HG03045 (cell line): ENCODE data around the gene SLC8A1.

Experiments used
- ATAC-seq: cut with Tn5 transposase; IDR thresholded peaks from one replicate; pipeline ENCODE4 v1.9.1; 2021; ENCODE audit warnings: mild to moderate bottlenecking, moderate library complexity; ENCODE audit not compliant: unreplicated experiment

The SLC8A1 gene

DNA sequence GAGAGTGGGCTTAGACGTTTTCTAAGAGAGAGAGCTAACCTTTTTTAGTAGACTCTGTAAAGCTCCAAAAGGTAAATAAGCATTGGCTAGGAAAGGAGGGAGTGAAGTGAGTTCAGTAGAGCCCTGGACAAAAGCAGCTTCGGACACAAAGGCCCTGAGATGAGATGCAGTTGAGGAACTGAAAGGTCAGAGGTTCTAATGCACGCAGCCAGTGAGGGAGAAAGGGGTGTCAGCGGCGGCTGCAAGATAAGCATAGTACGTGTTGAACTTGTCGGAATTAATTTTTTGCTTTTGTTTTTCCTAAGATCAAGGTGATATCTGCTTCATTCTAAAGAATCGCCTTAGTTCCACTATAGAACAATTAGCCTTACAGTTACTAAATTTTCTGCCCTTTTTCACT is 11.2 kb upstream of the SLC8A1 start:
- no peak for ATAC-seq

DNA sequence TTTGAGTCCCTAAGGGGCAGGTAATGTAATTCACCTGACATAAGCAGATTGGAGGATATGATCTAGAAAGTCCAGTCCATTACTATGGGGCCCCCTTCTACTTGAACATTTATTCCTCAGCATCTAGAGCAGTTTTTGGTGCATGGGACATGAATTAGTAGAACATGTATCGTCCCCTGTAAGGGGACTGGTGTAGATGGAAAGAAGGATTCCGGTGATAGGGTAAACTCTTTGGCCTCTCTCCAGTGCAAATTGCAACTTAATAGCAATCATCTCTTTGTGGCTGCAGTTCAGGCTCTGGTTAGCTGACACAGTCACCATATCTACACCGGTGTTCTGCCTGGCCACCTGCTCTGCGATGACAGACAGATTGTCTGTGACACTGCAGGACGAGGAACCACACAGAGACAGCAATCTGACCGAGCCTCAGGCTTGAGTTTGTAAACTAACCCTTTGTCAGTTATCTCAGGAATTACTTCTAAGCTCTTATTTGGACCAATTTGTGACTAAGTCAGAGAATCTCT is 6.4 kb upstream of the SLC8A1 start:
- no peak for ATAC-seq

DNA sequence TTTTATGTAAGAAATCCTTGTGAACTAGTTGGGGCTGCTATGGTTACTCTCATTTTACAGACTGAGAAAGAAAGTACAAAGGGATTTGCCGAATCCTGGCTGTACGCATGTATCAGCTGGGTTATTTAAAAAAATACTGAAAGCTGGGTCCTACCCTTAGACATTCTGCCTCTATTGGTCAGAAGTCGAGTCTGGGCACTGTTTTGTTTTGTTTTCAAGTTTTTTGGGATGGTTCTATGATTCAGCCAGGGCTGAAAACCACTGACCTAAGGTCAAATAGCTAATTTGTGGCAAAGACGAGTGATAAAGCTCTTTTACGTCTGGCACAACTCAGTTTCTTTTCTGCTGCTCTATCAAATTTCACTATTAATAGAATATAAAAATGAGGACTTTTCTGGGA is 5.9 kb upstream of the SLC8A1 start:
- ATAC-seq, result no peak

DNA sequence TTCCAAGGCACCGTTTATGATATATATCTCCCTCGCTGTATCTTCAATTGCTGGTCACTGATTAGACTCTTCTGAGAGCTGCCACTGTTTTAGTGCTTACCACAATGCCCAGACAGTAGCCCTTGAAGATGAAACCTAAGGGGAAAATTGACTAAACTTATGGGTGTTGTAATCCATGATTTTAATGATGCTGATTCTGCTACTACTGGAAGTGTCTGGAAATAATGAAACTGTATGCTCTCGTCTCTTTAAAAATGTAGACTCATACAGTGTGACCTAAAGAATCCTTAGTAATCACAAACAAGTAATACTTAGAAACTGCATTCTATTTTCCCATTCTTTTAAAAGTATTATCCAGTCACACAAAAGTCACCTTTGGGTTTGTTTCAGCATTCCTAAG is 5.5 kb upstream of the SLC8A1 start:
- no peak for ATAC-seq

- no peak for ATAC-seq
Measured at GRCh38 chr2:40456926-40457325, 5.0 kb upstream of the SLC8A1 start.

DNA sequence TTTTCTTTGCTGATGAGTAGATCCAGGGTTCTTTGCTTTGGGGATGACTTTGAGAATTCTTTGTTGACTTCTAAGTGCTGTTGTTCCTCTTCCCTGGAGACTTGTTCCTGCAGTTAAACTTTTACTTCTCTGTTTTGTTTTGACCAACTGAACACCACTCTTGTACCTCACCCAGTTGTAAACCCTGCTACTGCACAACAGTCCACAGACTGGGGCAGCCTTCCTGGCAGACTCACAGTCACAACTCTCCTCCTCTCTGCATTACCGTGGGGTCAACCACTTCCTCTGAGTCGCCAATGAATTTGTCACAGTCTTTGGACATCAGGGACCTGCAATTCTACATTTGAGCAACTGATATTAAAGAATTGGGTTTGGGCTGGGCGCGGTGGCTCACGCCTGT is 3.8 kb upstream of the SLC8A1 start:
- ATAC-seq, result no peak

- ATAC-seq, result no peak
Measured at GRCh38 chr2:40454321-40454720, 2.4 kb upstream of the SLC8A1 start.

DNA sequence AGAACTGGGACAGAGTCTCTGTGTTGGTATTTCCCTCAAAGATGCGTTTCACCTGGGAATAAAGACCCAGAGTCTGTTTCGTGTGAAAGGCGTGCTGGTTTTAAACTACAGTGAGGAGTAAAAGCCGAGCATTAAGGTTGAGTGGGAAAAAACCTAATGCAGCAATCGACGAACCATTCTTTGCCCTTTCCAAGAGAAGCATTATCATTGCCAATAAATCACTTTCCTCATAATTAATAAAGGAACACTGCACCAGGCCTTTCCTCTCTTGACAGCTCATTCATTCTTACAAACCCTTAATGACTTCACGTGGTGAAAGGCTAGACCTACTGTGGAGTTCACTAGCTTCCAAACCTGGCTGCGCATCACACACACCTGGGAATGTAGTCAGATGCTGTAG is 896 bp upstream of the SLC8A1 start:
- ATAC-seq, result no peak

DNA sequence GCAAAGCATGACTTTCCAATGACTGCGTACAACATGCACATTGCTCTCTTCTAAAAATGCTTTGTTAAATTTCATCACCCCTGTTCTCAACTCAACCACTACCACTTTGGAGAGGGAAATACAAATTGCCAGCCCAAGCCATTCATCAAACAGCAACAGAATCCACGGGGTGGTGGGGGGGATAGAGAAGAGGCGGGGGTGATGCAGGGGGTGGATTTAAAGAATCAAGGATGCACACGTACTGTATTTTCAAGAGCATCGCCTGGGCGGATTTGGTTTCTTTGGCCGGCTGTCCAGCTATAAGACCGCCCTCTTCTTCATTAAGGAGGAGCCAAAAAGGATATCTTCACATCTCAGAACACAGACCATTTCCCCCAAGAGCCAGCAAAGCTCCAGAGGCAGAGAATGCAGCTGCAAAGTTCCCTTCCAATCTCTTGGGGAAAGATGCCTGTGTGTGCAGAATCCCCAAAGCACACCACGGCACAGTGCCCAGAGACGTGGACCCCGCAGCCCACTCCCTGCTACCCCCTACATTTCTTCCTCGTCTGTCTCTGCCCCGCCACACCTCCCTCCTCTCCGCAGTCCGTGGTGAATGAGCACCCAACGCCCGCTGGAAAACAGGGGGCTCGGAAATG is 977 bp downstream of the SLC8A1 start:
- ATAC-seq, result no peak

GRCh38 chr2:40450066-40450795 is 1.7 kb downstream of the SLC8A1 start:
- no peak for ATAC-seq

DNA sequence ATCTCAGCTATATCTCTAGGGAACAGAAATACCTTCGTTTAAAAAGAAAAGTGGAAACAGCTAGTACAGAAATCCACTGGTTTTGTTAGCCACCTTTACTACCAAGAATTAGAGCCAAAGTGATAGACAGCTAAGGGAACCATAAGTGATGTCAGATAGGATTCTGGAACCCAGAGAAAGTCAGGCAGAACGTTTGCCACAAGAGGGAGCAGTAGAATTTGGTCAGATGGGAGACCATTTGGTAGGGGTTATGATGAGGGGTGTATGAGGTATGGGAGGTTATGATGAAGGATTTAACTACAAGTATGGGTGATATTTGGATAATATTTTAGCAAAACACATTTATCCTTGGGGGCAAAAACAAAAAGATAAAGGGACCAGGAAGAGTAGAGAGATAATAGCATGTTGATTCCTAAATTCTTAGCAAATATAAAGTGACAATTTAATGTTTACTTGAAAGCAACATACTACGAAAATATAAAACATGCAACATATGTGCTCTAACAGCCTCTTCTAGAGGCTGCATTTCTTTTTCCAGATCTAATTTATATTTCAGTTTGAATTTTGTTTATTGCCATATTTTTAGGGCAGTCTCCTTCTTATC is 3.3 kb downstream of the SLC8A1 start:
- no peak for ATAC-seq

DNA sequence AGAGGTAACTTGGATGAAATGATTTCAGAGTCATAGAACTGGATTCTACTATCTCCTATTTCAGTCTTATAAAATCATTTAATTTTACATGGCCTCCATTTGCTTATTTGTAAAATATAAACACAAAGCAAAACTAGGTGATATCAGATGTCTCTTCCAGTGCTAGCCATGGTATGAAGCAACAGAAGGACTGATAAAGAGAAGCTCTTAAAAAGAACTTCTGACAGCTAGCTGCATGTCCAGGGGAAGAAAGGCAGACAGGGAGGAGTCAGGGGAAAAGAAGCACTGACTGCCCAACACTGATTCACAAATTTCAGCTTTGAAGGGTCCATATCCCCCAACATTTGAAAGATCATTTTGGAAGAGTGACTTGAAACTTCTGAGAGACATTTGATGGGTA is 6.4 kb downstream of the SLC8A1 start:
- no peak for ATAC-seq

DNA sequence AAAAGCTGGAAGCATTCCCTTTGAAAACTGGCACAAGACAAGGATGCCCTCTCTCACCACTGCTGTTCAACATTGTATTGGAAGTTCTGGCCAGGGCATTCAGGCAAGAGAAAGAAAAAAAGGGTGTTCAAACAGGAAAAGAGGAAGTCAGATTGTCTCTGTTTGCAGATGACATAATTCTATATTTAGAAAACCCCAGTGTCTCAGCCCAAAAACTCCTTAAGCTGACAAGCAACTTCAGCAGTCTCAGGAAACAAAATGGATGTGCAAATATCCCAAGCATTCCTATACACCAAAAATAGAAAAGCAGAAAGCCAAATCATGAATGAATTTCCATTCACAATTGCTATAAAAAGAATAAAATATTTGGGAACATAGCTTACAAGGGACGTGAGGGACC is 11.1 kb downstream of the SLC8A1 start:
- no peak for ATAC-seq

DNA sequence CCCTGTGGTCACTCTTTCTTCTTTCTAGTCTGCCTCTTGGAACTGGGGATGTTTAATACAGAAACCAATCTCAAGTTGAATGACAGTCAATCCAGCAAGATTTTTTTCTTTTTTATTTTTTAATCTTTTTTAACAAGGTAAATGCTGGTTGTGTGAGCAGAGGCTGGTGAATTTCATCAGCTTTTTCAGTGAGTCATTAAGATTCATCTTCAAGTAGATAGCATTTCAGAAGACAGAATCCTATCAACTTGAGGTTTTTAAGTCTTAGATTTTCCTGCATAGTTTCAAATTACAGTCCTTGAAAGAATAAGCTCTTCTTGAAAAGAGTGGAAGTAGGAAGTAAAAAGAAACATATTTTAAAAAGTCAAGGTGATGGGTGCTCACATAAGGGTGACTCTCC is 12.4 kb downstream of the SLC8A1 start:
- no peak for ATAC-seq

- no peak for ATAC-seq
Measured at GRCh38 chr2:40436093-40436475, 15.8 kb downstream of the SLC8A1 start.

- no peak for ATAC-seq
Measured at GRCh38 chr2:40435426-40436092, 16.3 kb downstream of the SLC8A1 start.

DNA sequence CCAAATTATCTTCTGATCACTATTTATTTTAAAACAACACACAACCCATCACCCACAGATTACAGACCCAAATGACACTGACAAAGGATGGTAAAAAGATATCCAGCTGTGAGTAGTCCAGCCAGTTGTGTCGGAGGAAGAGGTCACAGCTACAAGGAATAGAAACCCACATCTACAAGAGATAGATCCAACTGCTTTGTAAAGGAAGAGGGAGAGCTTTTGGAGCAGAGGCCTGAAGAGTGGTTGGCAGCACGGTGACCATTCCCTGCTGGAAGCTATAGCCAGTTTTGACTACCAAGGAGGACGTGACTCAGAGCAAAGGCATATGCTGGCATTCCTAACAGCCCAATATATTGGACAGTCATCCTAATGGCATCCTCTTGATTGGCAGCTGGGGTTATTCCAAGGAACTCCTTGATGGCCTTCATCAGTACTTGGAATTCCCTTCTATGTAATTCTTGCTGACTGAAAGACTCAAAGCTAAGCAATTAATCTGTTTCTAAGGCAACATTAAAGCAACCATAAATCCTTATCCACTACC is 17.1 kb downstream of the SLC8A1 start:
- no peak for ATAC-seq

DNA sequence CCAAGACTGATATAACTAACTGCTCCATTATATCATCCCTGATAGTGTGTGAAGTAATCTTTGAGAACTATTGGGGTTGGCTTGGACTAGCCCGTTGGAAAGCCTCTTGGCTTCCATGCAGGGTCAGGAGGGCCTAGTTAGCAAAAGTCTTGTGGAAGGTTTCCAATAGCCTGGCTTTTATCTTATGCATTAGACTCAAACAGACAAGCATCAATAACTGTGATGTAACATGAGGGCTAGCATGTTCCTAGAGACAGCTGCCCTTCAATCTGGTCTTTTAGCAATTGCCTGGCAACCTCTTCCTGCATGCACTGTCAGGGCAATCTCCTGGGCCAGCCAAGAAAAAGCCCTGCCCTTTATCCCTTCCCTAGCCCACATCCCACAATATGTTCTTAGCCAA is 18.2 kb downstream of the SLC8A1 start:
- no peak for ATAC-seq

DNA sequence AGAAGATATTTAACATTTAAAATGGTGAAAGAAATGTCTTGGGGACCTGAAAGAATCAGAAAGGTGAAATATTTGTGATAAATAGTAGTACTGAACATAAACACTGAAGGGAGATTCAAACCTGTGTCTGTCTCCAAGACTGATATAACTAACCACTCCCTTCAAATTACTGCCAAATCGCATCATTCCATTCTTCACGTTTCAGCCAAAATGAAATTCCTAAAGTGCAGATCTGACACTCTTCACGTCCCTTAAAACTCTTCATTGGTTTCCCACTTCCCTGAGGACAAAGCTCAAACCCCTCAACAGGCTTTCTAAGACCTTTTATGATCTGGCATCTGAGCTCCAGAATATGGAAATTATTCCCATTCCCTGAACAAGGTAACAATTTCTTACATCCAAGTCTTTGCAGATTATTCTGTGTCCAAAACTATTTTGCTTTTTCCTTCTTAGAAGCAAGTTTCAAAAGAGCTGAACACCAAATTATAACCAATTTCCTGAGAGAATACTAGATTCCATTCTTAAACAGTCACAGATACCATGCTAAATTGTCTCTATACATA is 18.9 kb downstream of the SLC8A1 start:
- no peak for ATAC-seq

DNA sequence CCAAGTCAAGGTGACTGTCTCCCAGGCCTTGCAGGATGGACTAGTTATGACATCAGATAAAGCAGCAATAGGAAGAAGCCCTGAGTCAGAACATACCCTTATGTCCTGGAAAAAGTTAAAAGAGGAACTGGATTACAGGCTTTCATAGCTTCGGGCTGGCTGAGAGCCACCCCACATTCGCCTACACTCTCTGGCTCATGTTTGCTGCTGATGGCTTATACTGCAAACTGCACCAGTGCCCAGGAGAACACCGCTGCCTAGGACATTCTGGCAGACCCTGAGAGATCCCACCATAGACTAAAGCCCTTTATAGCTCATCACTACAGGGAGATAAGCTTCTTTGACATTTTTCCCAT is 20.3 kb downstream of the SLC8A1 start:
- ATAC-seq, result no peak
